HK-2 (cell line): Measurements from ENCODE around the gene CDKAL1.
A peak's percentile ranks its signal among the peaks of the same experiment; 100 is the strongest.
"Not testable (repeated sequence)": the region's sequence is repeated elsewhere in the genome, so short reads cannot be mapped to it uniquely, and the experiment has no call there.

Experiments used
- DNase-seq: peaks from one replicate; pipeline ENCODE4 v3.0.0-alpha.2; 2018; ENCODE audit not compliant: unreplicated experiment

The CDKAL1 gene

GRCh38 chr6:21024616-21025015 is 490.4 kb downstream of the CDKAL1 start:
- no peak for DNase-seq

GRCh38 chr6:21026576-21027273 is 492.5 kb downstream of the CDKAL1 start:
- no peak for DNase-seq

GRCh38 chr6:21027507-21027906 is 493.2 kb downstream of the CDKAL1 start:
- no peak for DNase-seq

GRCh38 chr6:21031182-21031581 is 496.9 kb downstream of the CDKAL1 start:
- DNase-seq, result no peak

- DNase-seq, result no peak
Measured at GRCh38 chr6:21033084-21033483, 498.8 kb downstream of the CDKAL1 start.

- DNase-seq, result no peak
Measured at GRCh38 chr6:21033575-21034026, 499.3 kb downstream of the CDKAL1 start.

- no peak for DNase-seq
Measured at GRCh38 chr6:21034345-21034744, 500.1 kb downstream of the CDKAL1 start.

GRCh38 chr6:21037453-21037852 is 503.2 kb downstream of the CDKAL1 start:
- no peak for DNase-seq

- no peak for DNase-seq
Measured at GRCh38 chr6:21039926-21040325, 505.7 kb downstream of the CDKAL1 start.

- peak; percentile 5 for DNase-seq
Measured at GRCh38 chr6:21045135-21045700, 511.0 kb downstream of the CDKAL1 start.

GRCh38 chr6:21046276-21046675 is 512.0 kb downstream of the CDKAL1 start:
- DNase-seq, result peak; percentile 67

- no peak for DNase-seq
Measured at GRCh38 chr6:21048047-21048446, 513.8 kb downstream of the CDKAL1 start.

- DNase-seq, result no peak
Measured at GRCh38 chr6:21049148-21049547, 514.9 kb downstream of the CDKAL1 start.

- no peak for DNase-seq
Measured at GRCh38 chr6:21049572-21049971, 515.3 kb downstream of the CDKAL1 start.

GRCh38 chr6:21050935-21051334 is 516.7 kb downstream of the CDKAL1 start:
- no peak for DNase-seq

GRCh38 chr6:21051777-21052176 is 517.5 kb downstream of the CDKAL1 start:
- DNase-seq, result no peak

- DNase-seq, result no peak
Measured at GRCh38 chr6:21053612-21054011, 519.4 kb downstream of the CDKAL1 start.

- not testable (repeated sequence) for DNase-seq
Measured at GRCh38 chr6:21055480-21055879, 521.2 kb downstream of the CDKAL1 start.

- no peak for DNase-seq
Measured at GRCh38 chr6:21061892-21062291, 527.6 kb downstream of the CDKAL1 start.

GRCh38 chr6:21064756-21065340 is 530.6 kb downstream of the CDKAL1 start:
- DNase-seq, result no peak

GRCh38 chr6:21067521-21067920 is 533.3 kb downstream of the CDKAL1 start:
- DNase-seq, result no peak

- DNase-seq, result no peak
Measured at GRCh38 chr6:21070620-21071019, 536.4 kb downstream of the CDKAL1 start.

GRCh38 chr6:21071780-21072468 is 537.7 kb downstream of the CDKAL1 start:
- DNase-seq, result no peak
